ENCODE results near the gene TMEM190. TPM values are rescaled to one million over a fixed set of nuclear protein-coding genes. Genes with fewer than 3 reads are reported as not detected.
"Not testable (repeated sequence)": the region's sequence is repeated elsewhere in the genome, so short reads cannot be mapped to it uniquely, and the experiment has no call there.

TMEM190 gene
- polyA plus RNA-seq, 1 experiment, result 1.3 TPM

DNA sequence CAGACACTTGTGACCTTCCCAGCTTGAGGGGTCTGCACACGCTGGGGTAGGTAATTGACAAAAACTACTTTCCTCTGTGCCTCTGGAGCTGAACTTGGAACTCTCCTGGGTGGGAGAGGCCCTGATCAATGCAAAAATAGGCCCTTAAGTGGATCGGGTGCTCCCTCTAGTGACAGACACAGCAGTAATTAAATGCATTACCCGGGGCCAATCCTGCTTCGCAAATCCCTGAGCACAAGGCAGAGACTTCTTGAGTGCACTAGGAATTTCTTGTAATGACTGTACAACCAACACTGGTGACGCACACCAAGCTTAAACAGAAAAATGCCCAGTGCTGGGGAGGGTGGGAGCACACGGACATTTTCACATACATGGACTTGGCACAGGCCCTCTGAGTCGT lies 41.6 kb downstream of the TMEM190 start:
- POLR2A ChIA-PET, result interaction anchor here (1.2 kb wide), 1 partner anchor 10 kb away, joined by 4 read pairs; no protein-coding TSS in a partner anchor

DNA sequence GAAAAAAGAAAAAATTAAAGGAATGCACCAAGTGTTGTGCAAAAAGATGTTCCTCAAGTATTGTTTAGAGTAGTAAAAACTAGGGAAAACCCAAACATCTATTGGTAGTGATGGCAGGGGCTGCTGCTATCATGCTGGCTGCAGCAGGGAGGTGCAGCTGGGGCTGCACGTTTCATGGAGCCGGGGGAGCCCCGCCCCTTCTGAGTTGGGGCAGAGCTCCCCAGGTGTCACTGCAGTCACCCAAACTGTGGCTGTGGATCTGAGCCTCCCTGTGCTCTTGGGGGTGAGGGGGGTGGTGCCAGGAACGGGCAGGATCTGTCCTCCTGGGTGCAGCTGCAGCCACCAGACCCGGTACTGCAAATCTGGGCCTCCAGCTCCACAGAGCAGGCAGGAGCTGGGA lies 42.5 kb downstream of the TMEM190 start:
- TF ChIP-seq, protein P1, sequence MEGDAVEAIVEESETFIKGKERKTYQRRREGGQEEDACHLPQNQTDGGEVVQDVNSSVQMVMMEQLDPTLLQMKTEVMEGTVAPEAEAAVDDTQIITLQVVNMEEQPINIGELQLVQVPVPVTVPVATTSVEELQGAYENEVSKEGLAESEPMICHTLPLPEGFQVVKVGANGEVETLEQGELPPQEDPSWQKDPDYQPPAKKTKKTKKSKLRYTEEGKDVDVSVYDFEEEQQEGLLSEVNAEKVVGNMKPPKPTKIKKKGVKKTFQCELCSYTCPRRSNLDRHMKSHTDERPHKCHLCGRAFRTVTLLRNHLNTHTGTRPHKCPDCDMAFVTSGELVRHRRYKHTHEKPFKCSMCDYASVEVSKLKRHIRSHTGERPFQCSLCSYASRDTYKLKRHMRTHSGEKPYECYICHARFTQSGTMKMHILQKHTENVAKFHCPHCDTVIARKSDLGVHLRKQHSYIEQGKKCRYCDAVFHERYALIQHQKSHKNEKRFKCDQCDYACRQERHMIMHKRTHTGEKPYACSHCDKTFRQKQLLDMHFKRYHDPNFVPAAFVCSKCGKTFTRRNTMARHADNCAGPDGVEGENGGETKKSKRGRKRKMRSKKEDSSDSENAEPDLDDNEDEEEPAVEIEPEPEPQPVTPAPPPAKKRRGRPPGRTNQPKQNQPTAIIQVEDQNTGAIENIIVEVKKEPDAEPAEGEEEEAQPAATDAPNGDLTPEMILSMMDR (IDR thresholded peaks at IDR 0.05; ENCODE audit: insufficient read depth, low read depth, low read length), result no peak
- POLR2A ChIA-PET, result interaction anchor here (0.7 kb wide), 1 partner anchor 144 kb away, joined by 7 read pairs; no protein-coding TSS in a partner anchor
- no peak for DNase-seq (ENCODE audit: low read depth)
- Histone ChIP-seq H3K36me3 (ENCODE audit: control insufficient read depth, insufficient read depth, low read length) (no peaks in the 10 kb centered on the region), H3K4me3 (ENCODE audit: low read depth, low read length) (no peak overlapping the region), H3K27me3 (ENCODE audit: control insufficient read depth, insufficient read depth, low read length) (peaks cover 4% of the 10 kb centered on the region)
- CTCF ChIA-PET, result interaction anchor here (0.8 to 6.0 kb wide), 21 partner anchors 8 to 332 kb away, joined by 3 to 72 read pairs (median 6); partner anchors contain the start of genes TMEM238 and UBE2S

More for the DNA sequence above, 41.6 kb downstream of the TMEM190 start:
- Histone ChIP-seq H3K27me3 (ENCODE audit: control insufficient read depth, insufficient read depth, low read length) (no peaks in the 10 kb centered on the region), H3K36me3 (ENCODE audit: control insufficient read depth, insufficient read depth, low read length) (no peaks in the 10 kb centered on the region), H3K4me3 (ENCODE audit: low read depth, low read length) (no peak overlapping the region)
- CTCF ChIA-PET, result interaction anchor here (0.6 to 6.0 kb wide), 42 partner anchors 9 to 331 kb away, joined by 3 to 72 read pairs (median 5); partner anchors contain the start of genes SHISA7, TMEM150B, TMEM238 and UBE2S
- peak; percentile 37 for DNase-seq (ENCODE audit: low read depth)
- TF ChIP-seq, protein P1 (IDR thresholded peaks at IDR 0.05; ENCODE audit: insufficient read depth, low read depth, low read length), result peak; percentile 81

DNA sequence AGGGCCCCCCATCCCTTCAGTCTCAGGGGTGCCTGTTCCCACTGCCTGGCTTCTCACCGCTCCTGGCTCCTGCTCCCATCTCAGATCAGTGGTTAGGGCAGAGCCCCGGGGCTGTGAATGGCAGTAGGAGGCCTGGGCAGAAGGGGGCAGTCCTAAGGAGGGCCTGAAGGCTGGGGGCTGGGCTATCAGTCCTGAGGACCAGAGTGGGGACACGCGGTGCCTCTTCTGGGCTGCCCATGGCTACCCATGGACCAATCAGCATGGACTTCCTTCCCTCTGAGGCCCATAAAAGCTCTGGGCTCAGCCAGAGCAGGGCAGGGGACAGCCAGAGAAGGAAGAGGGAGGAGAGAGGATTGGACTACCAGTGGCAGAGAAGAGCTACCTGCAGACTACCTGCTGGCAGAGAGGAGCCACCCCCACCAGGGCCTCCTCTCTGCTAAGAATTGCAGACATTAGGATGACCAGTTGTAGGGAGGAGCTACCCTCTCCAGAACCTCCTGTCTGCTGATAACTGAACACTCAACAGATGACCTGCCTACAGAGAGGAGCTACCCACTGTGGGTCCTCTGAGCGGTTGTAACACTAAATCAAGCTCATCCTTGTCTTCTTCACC lies 43.1 kb downstream of the TMEM190 start:
- ChIA-PET CTCF (interaction anchor here (0.8 to 6.0 kb wide), 6 partner anchors 17 to 287 kb away, joined by 3 to 72 read pairs (median 16); no protein-coding TSS in a partner anchor), POLR2A (interaction anchor here (0.7 kb wide), 1 partner anchor 145 kb away, joined by 7 read pairs; no protein-coding TSS in a partner anchor)
- TF ChIP-seq, protein P1 (IDR thresholded peaks at IDR 0.05; ENCODE audit: insufficient read depth, low read depth, low read length), result no peak

DNA sequence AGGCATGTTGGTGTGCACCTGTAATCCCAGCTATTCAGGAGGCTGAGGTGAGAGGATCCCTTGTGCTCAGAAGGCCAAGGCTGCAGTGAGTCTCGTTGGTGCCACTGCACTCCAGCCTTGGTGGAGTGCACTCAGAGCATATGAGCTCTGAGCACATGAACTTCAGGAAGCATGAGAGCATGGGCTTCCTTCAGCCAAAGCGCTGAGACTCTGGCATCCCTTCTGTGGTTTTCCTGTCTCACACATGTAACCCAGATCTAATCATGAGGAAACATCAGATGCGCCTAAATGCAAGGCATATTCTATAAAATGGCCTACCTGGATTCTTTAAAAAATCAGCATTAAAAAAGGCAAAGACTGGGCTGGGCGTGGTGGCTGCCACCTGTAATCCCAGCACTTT lies 44.7 kb downstream of the TMEM190 start:
- DNase-seq (ENCODE audit: low read depth); H3K36me3 ChIP-seq (ENCODE audit: control insufficient read depth, insufficient read depth, low read length); H3K27me3 ChIP-seq (ENCODE audit: control insufficient read depth, insufficient read depth, low read length); POLR2A ChIA-PET; H3K4me3 ChIP-seq (ENCODE audit: low read depth, low read length): not testable (repeated sequence)
- CTCF ChIA-PET, result interaction anchor here (6.0 kb wide), 1 partner anchor 128 kb away, joined by 60 read pairs; no protein-coding TSS in a partner anchor

More for the DNA sequence above, 43.1 kb downstream of the TMEM190 start:
- no peak for DNase-seq (ENCODE audit: low read depth)
- Histone ChIP-seq H3K27me3 (ENCODE audit: control insufficient read depth, insufficient read depth, low read length) (peaks cover 5% of the 10 kb centered on the region), H3K4me3 (ENCODE audit: low read depth, low read length) (no peak overlapping the region), H3K36me3 (ENCODE audit: control insufficient read depth, insufficient read depth, low read length) (no peaks in the 10 kb centered on the region)

DNA sequence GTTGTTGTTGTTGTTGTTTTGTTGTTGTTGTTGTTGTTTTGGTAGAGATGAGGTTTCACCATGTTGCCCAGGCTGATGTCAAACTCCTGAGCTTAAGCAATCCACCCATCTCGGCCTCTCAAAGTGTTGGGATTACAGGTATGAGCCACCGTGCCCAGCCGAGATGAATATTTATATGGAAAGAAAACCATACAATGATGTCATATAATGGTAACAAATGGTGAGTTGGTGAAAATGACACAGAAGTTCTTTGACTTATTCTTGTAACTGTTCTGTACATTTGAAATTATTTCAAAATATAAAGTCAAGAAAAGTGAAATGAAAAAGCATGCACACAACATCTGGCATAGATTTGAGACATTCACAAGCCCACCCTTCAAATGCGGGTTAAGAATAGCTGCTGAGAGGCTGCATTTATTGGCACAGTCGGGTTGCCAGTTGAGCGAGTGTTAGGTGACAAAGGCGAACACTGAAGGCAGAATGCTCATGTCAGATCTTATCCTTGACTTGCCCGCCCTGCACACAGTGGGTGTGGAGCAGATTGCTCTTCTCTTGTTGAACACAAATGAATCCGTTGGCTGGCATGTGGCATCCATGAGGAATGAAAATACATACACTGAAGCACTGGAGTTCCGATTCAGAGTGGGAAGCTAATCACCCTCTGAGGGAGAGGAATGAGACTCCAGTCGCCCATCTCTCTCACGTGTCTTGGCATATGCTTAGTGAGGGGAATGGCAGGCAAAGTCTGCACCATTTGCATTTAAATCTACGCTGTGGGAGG lies 46.8 kb downstream of the TMEM190 start:
- H3K27me3 ChIP-seq (ENCODE audit: control insufficient read depth, insufficient read depth, low read length), result peaks cover 6% of the 10 kb centered on the region
- DNase-seq (ENCODE audit: low read depth), result no peak

More for the DNA sequence above, 46.8 kb downstream of the TMEM190 start:
- POLR2A ChIA-PET, result no interaction called here
- Histone ChIP-seq H3K36me3 (ENCODE audit: control insufficient read depth, insufficient read depth, low read length) (no peaks in the 10 kb centered on the region), H3K4me3 (ENCODE audit: low read depth, low read length) (no peak overlapping the region)
- TF ChIP-seq, protein P1 (IDR thresholded peaks at IDR 0.05; ENCODE audit: insufficient read depth, low read depth, low read length), result no peak
- CTCF ChIA-PET, result interaction anchor here (0.6 to 0.8 kb wide), 2 partner anchors 131 to 1539 kb away, joined by 3 read pairs; no protein-coding TSS in a partner anchor
